Mesothelial cell of epicardium (in vitro differentiated cells): ENCODE results near the gene SERGEF. TPM values are rescaled to one million over a fixed set of nuclear protein-coding genes. Genes with fewer than 3 reads are reported as not detected.

Source experiments
- DNase-seq, 2 experiments: peaks; one replicate each; pipeline ENCODE4 v3.0.0; 2021; ENCODE audit warnings: low spot score in 2 of 2; ENCODE audit not compliant: unreplicated experiment in 2 of 2
- H3K27ac Mint-ChIP-seq: 2 replicates; pipeline ENCODE4 v1.8.0; 2021; ENCODE audit warnings: mixed read lengths
- H3K27me3 Mint-ChIP-seq: 2 replicates; pipeline ENCODE4 v1.8.0; 2021; ENCODE audit warnings: low read depth, mixed read lengths
- H3K36me3 Mint-ChIP-seq: 2 replicates; pipeline ENCODE4 v1.8.0; 2021; ENCODE audit warnings: mixed read lengths
- H3K4me1 Mint-ChIP-seq: 2 replicates; pipeline ENCODE4 v1.8.0; 2021; ENCODE audit warnings: mixed read lengths
- H3K4me3 Mint-ChIP-seq: 2 replicates; pipeline ENCODE4 v1.8.0; 2021; ENCODE audit warnings: mild to moderate bottlenecking, moderate library complexity, mixed read lengths
- H3K9me3 Mint-ChIP-seq: 2 replicates; pipeline ENCODE4 v1.8.0; 2021; ENCODE audit warnings: mixed read lengths
- CTCF ChIP-seq: fragments of 200-600 bp; sonication (generic); IDR thresholded peaks from one replicate; pipeline ENCODE4 v1.5.0; 2021; ENCODE audit warnings: antibody characterized with exemption; ENCODE audit not compliant: unreplicated experiment
- total RNA-seq: library from RNA; stranded (reverse); gene quantifications from 3 replicates; pipeline ENCODE4 v1.2.1, GENCODE V29; 2021

The SERGEF gene
- total RNA-seq, 1 donor from 2014 or later = 19.8 TPM

DNA sequence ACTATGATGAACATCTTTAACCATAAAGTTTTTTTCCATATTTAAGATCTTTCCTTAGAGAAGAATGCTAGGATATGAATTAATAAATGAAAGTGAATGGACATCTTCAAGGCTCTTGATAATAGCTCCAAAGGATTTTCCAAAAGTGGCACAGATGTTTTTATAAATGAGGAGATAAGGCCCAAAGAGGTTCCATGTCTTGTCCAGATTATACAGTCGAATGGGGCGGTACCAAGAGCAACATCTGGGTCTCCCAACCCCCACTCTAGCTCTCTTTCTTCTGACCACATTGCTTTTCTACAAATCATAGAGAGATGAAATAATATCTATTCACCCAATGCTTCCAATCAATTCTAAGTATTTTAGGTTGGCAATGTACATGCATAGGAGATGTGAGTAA is 164.1 kb downstream of the SERGEF start:
- Mint-ChIP-seq H3K27ac (no peak overlapping the region), H3K36me3 (no peaks in the 10 kb centered on the region), H3K4me1 (no peaks in the 10 kb centered on the region), H3K4me3 (no peak overlapping the region), H3K27me3 (no peaks in the 10 kb centered on the region), H3K9me3 (no peaks in the 10 kb centered on the region)
- no peak for DNase-seq
- TF ChIP-seq CTCF = no peak

GRCh38 chr11:17846852-17847453 is 165.9 kb downstream of the SERGEF start:
- Mint-ChIP-seq H3K27ac (no peak overlapping the region), H3K9me3 (no peaks in the 10 kb centered on the region), H3K4me1 (no peaks in the 10 kb centered on the region), H3K4me3 (no peak overlapping the region), H3K27me3 (no peaks in the 10 kb centered on the region), H3K36me3 (no peaks in the 10 kb centered on the region)
- no peak for TF ChIP-seq CTCF
- no peak for DNase-seq

GRCh38 chr11:17845431-17845881 is 167.4 kb downstream of the SERGEF start:
- Mint-ChIP-seq H3K4me3 (no peak overlapping the region), H3K36me3 (no peaks in the 10 kb centered on the region), H3K9me3 (no peaks in the 10 kb centered on the region), H3K27me3 (no peaks in the 10 kb centered on the region), H3K27ac (no peak overlapping the region), H3K4me1 (no peaks in the 10 kb centered on the region)
- no peak for TF ChIP-seq CTCF
- DNase-seq = no peak

GRCh38 chr11:17840101-17840548 is 172.7 kb downstream of the SERGEF start:
- H3K9me3 Mint-ChIP-seq = no peaks in the 10 kb centered on the region
- DNase-seq = no peak
- no peaks in the 10 kb centered on the region for H3K27me3 Mint-ChIP-seq
- H3K36me3 Mint-ChIP-seq = no peaks in the 10 kb centered on the region
- H3K4me1 Mint-ChIP-seq = no peaks in the 10 kb centered on the region
- no peak overlapping the region for H3K4me3 Mint-ChIP-seq
- TF ChIP-seq CTCF = no peak
- H3K27ac Mint-ChIP-seq = no peak overlapping the region

DNA sequence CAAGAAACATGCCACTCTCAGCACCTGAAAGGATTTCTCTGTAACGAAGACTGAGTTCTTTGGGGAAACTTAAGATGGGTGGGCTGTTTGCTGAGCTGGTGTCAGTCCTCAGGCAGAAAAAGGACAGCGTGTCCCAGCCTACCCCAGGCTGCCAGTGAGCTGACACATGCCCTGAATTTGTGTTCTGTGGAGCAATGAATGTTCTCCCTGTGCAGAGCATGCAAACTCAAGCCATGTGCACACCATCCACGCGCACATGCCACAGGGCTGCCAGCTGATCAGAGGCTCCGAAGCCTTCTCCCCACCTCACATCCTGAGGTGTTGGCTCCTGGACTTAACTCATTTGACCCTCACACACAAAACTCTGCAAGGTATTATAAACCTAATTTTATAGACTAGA is 173.4 kb downstream of the SERGEF start:
- Mint-ChIP-seq H3K4me3 (no peak overlapping the region), H3K27me3 (no peaks in the 10 kb centered on the region), H3K27ac (no peak overlapping the region), H3K9me3 (no peaks in the 10 kb centered on the region), H3K4me1 (no peaks in the 10 kb centered on the region), H3K36me3 (no peaks in the 10 kb centered on the region)
- no peak for TF ChIP-seq CTCF
- no peak for DNase-seq

GRCh38 chr11:17838102-17838501 is 174.7 kb downstream of the SERGEF start:
- Mint-ChIP-seq H3K27me3 (no peaks in the 10 kb centered on the region), H3K36me3 (no peaks in the 10 kb centered on the region), H3K27ac (no peak overlapping the region), H3K4me1 (no peaks in the 10 kb centered on the region), H3K4me3 (no peak overlapping the region), H3K9me3 (no peaks in the 10 kb centered on the region)
- no peak for DNase-seq
- TF ChIP-seq CTCF = no peak
